HG03159 (cell line): Measurements from ENCODE around the gene CREBRF.
"Not testable (repeated sequence)": the region's sequence is repeated elsewhere in the genome, so short reads cannot be mapped to it uniquely, and the experiment has no call there.

Experiments used
- ATAC-seq: cut with Tn5 transposase; IDR thresholded peaks from one replicate; pipeline ENCODE4 v1.9.1; 2021; ENCODE audit warnings: mild to moderate bottlenecking, moderate library complexity; ENCODE audit not compliant: unreplicated experiment

Gene CREBRF

GRCh38 chr5:173148354-173148753 is 92.2 kb downstream of the CREBRF start:
- ATAC-seq, result no peak

DNA sequence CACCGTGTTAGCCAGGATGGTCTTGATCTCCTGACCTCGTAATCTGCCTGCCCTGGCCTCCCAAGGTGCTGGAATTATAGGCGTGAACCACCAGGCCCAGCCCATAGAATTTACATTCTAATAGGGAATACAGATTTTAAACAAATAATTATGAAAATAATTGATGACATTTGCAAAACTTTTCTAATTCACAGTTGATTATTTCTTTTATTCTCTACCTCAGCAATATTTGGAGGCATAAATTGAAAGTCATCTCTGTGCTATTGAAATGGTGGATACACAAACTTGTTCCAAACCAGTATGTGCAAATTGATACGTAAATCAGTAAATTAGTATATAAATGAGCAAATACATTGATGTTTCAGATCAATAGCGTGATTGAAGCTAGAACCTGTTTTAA is 96.4 kb downstream of the CREBRF start:
- no peak for ATAC-seq

DNA sequence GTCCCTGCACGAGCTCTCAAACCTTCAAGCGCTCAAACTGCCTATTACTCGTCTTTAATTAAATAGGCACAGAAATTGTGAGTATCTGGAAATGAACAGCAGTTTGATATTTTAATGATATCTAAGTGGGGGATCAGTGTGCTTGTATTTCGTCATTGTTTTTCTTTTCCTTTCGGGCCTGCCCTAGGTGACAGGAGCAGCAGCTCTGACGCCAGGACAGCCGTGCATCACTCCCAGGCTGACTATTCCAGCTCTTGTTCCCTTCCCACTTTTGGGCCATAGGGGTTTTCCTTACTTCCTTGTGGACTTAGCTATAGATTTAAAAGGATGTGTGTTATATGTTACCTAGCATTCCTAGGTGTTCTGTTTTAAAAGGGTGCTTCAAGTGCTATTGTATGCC is 97.7 kb downstream of the CREBRF start:
- ATAC-seq, result no peak

- ATAC-seq, result not testable (repeated sequence)
These were observed 98.5 kb downstream of the CREBRF start for GRCh38 chr5:173154619-173155018.

DNA sequence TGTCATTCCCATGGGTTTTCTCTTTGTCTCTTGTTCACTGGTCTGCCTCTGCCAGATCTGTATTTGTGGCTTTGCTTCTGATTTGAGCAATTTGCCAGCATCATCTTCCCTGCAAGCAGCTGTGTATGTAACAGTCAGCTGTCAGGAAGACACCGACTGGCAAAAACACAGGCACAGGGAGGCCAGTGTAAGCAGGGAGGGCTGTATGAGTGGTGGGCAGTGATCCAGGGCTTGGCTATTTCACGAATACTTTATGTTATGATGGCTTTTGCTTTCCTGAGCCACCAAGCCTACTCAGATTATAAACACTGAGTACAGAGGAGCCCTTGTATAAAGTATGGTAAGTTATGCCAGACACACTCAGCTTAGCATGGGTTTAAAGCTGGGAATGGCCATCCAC is 99.8 kb downstream of the CREBRF start:
- no peak for ATAC-seq

DNA sequence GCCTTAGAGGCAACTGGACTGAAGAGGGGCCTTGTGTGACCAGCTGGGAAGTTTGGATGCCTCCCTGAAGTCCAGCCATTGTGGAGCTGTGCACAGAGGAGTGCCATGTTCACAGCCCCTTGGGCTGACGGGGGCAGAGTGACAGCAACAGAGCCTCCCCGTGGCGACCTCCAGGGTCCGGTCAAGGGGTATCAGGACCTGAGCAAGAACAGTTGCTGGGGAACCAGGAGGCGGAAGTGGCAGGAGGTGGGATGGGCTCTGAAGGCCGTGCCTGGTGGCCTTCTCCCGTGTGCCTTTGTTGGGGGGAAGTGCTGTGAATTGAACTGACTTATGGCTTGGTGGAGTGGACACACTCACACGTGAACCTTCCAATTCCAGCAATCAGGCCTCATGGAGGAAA is 102.2 kb downstream of the CREBRF start:
- ATAC-seq, result no peak

DNA sequence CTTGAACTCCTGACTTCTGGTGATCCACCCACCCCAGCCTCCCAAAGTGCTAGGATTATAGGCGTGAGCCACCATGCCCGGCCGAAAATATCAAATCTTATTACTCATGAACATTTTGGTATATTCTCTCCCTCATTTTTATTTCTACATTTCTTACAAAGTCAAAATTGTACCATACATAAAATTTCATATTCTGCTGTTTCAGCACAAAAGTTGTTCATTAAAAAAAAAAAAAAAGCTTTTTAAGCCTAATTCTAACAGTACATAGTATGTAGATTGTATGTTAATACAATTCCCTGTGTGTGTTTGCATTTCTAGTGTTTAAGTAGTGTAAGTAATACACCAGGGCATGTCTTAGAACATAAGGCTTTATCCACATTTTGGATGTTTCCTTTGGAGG is 103.1 kb downstream of the CREBRF start:
- no peak for ATAC-seq

GRCh38 chr5:173161148-173161547 is 105.0 kb downstream of the CREBRF start:
- no peak for ATAC-seq

GRCh38 chr5:173163219-173163618 is 107.1 kb downstream of the CREBRF start:
- no peak for ATAC-seq

GRCh38 chr5:173165177-173166016 is 109.2 kb downstream of the CREBRF start:
- ATAC-seq, result no peak

- ATAC-seq, result no peak
These were observed 116.0 kb downstream of the CREBRF start for GRCh38 chr5:173172166-173172565.

GRCh38 chr5:173175523-173175922 is 119.4 kb downstream of the CREBRF start:
- ATAC-seq, result no peak

GRCh38 chr5:173178369-173178910 is 122.3 kb downstream of the CREBRF start:
- no peak for ATAC-seq

GRCh38 chr5:173180331-173180730 is 124.2 kb downstream of the CREBRF start:
- no peak for ATAC-seq

DNA sequence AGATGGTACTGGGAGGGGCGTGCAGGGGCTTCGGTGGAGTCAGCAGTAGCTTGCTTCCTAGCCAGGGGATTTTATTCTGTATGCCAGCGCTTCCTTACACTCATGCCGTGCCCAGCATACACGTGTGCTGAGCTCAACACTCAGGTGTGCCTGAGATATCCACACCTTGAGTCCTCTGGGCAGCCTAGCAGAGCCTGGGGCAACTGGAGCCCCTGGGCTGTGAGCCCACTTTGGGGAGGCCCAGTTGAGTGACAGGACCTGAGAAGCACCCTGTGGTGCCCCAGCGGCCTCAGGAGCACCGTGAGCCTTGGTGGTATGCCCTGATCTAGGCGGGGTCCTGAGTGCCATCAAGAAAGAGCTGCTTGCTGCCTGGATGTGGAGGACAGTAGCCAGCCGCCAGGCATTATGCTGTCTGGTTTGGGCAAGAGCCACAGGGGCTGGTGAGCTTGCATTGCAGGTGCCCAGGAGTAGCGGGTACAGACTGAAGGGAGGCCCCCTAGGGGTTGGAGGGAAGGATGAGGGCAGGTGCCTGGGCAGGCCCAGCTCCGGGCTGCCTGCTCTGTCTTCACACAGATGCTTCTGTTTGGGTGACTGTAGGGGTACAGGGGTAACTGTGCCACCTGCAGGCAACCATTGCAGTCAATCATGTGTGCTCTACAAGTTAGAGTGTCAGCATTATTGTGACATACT is 131.0 kb downstream of the CREBRF start:
- no peak for ATAC-seq

GRCh38 chr5:173188280-173188679 is 132.1 kb downstream of the CREBRF start:
- ATAC-seq, result no peak
